Activated naive CD4-positive, alpha-beta T cell treated with anti-CD3 and anti-CD28 coated beads, Interleukin-2, amount 50 U/mL, for 24 hours (primary cell): ENCODE results near the gene ANGPTL8.
A peak's percentile ranks its signal among the peaks of the same experiment; 100 is the strongest.

Experiments
- H3K27ac Mint-ChIP-seq: one replicate; pipeline ENCODE4 v1.8.0; 2021; ENCODE audit warnings: mild to moderate bottlenecking, mixed read lengths
- H3K27me3 Mint-ChIP-seq: one replicate; pipeline ENCODE4 v1.8.0; 2021; ENCODE audit warnings: mixed read lengths
- H3K36me3 Mint-ChIP-seq: one replicate; pipeline ENCODE4 v1.8.0; 2021; ENCODE audit warnings: mixed read lengths
- H3K4me1 Mint-ChIP-seq: one replicate; pipeline ENCODE4 v1.8.0; 2021; ENCODE audit warnings: mixed read lengths
- H3K4me3 Mint-ChIP-seq: one replicate; pipeline ENCODE4 v1.8.0; 2021; ENCODE audit warnings: mild to moderate bottlenecking, mixed read lengths
- H3K9me3 Mint-ChIP-seq: one replicate; pipeline ENCODE4 v1.8.0; 2021; ENCODE audit warnings: mixed read lengths

ANGPTL8 gene

DNA sequence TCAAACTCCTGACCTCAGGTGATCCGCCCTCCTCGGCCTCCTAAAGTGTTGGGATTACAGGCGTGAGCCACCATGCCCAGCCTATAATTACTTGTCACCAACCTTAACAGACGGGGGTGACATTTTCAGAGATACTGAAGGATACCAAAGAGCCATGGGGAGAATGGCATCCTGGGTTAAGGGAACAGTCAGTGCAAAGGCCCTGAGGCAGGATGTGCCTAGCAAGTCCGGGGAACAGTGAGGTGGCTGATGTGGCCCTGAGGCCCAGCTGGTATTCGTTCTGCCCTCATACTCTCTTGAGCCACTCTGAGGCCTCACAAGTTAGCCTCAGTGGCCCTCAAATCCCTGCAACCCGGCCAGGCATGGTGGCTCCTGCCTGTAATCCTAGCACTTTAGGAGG, 15.0 kb upstream of the ANGPTL8 start:
- peaks cover 11% of the 10 kb centered on the region for H3K36me3 Mint-ChIP-seq
- H3K27me3 Mint-ChIP-seq, result peaks cover 7% of the 10 kb centered on the region
- peaks cover 5% of the 10 kb centered on the region for H3K9me3 Mint-ChIP-seq
- no peak overlapping the region for H3K27ac Mint-ChIP-seq
- H3K4me3 Mint-ChIP-seq, result no peak overlapping the region
- H3K4me1 Mint-ChIP-seq, result no peaks in the 10 kb centered on the region

DNA sequence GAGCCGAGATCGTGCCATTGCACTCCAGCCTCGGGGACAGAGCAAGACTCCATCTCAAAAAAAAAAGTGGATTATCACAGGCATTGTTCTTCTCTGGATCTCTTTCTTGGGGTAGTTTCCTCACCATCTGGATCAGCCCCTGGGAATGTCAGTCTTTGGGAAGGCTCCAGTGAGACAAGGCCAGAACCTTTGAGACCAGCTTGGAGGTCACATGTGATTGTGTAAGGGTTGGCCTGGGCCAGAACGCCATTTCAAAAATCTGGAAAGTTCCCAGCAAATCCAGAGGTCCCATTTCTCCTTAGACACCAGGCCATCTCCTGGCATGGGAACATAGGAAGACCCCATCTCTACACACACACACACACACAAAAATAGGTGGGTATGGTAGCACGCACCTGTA, 14.2 kb upstream of the ANGPTL8 start:
- Mint-ChIP-seq H3K27me3 (peaks cover 6% of the 10 kb centered on the region), H3K36me3 (peaks cover 11% of the 10 kb centered on the region)

DNA sequence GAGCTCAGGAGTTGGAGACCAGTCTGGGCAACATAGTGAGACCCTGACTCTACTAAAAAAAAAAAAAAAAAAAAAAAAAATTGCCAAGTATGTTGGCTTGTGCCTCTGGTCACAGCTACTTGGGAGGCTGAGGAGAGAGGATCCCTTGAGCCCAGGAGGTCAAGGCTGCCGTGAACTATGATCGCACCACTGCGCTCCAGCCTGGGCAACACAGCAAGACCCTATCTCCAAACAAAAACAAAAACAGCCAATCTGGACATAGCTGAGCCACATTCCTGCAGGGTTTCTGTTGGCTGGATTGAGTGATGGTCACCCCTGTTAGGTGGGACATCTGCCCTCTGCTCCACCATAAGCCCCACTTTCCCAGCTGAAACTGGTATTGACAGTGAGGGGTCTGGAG, 13.6 kb upstream of the ANGPTL8 start:
- H3K27ac Mint-ChIP-seq, result no peak overlapping the region
- H3K36me3 Mint-ChIP-seq, result peaks cover 7% of the 10 kb centered on the region
- H3K4me1 Mint-ChIP-seq, result no peaks in the 10 kb centered on the region
- no peaks in the 10 kb centered on the region for H3K9me3 Mint-ChIP-seq
- H3K27me3 Mint-ChIP-seq, result peaks cover 3% of the 10 kb centered on the region
- H3K4me3 Mint-ChIP-seq, result no peak overlapping the region

More for the DNA sequence above, 14.2 kb upstream of the ANGPTL8 start:
- Mint-ChIP-seq H3K4me3 (no peak overlapping the region), H3K27ac (peak overlapping the region; percentile 59), H3K4me1 (no peaks in the 10 kb centered on the region), H3K9me3 (peaks cover 5% of the 10 kb centered on the region)

DNA sequence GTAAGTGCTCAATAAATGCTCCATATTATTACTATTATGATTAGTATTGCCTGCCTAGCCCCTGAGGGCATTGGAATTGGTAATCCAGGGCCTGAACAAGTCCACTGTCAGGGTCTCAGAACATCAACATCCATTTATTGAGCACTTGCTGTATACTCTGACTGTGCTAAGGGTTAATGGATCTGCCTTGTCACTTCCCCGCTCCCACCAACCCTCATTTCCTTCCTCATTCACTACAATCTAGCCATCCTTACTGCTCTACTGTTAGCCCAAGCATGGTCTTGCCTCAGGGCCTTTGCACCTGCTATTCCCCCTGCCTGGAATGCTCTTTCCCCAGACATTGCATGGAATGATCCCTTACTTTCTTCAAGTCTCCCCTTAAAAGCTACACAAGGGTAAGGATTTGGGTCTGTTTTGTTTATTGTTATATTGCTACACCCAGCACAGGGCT, 12.7 kb upstream of the ANGPTL8 start:
- peaks cover 3% of the 10 kb centered on the region for H3K27me3 Mint-ChIP-seq
- H3K27ac Mint-ChIP-seq, result no peak overlapping the region
- H3K36me3 Mint-ChIP-seq, result no peaks in the 10 kb centered on the region
- H3K4me3 Mint-ChIP-seq, result no peak overlapping the region
- no peaks in the 10 kb centered on the region for H3K4me1 Mint-ChIP-seq
- H3K9me3 Mint-ChIP-seq, result no peaks in the 10 kb centered on the region

DNA sequence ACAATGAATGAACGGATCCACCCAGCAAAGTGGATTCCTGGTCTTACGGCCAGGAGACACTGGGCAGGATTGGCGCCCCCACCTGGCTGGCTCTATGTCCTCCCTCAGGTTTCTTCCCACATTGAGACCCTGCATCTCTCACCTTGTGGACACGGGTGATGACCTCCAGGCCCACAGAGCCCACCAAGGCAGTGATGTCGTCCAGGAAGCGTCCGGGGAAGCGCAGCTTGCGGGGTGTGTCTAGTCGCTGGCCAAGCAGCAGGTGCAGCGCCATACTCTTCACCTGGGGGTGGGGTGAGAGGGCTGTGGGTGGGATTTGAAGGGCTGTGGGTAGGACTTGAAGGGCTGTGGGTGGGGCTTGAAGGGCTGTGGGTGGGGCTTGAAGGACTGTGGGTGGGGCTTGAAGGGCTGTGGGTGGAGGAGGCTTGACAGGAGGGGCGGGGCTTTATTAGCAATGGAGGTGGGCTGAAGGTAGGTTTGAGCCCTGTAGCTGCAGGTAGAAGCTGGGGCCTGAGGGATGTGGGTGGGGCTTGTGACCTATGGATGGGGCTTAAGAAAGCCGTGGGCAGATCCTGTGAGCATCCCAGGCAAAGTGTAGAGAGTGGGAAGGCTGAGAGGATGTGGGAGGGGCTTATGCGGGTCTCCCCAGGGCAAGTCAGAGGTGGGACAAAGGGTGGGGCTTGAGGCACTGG, 12.1 kb upstream of the ANGPTL8 start:
- peaks cover 2% of the 10 kb centered on the region for H3K27me3 Mint-ChIP-seq
- no peak overlapping the region for H3K27ac Mint-ChIP-seq
- H3K9me3 Mint-ChIP-seq, result no peaks in the 10 kb centered on the region
- H3K4me3 Mint-ChIP-seq, result no peak overlapping the region
- no peaks in the 10 kb centered on the region for H3K36me3 Mint-ChIP-seq
- no peaks in the 10 kb centered on the region for H3K4me1 Mint-ChIP-seq

DNA sequence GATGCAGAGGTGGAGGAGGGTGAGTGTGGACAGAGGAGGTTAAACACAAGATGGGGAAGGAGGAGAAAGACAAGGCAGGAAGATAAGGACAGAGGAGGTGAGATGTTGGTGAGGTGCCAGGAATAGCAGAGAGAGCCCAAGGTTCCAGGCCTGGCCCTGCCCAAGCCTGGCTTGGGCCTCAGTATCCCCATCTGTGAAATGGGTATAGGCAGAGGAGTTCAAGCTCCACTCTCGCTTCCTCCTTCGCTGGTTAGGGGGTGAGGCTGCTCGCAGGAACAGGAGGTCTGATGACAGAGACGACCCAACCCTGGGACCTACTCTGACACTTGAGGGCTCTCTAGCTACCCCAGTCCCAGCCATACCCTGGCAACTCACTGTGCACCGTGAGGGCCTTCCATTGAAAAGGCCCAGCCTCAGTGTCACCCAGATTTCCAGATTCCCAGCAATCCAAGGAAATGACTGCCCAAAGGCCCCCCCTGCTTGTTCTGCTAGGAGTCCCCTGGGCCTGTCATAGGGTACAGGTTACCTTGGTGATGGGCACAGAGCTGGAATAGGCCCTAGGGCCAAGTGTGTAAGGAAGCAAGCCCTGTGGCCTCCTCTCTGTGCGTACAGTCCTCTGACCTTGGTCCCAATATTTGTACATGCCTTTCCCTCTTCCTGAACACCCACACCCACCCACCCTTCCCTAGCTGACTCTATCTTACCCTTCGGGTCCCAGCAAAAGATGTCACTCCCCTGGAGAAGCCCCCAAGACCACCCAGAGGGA, 8.6 kb upstream of the ANGPTL8 start:
- H3K4me3 Mint-ChIP-seq, result no peak overlapping the region
- no peaks in the 10 kb centered on the region for H3K4me1 Mint-ChIP-seq
- no peaks in the 10 kb centered on the region for H3K27me3 Mint-ChIP-seq
- H3K27ac Mint-ChIP-seq, result no peak overlapping the region
- no peaks in the 10 kb centered on the region for H3K36me3 Mint-ChIP-seq
- H3K9me3 Mint-ChIP-seq, result no peaks in the 10 kb centered on the region

DNA sequence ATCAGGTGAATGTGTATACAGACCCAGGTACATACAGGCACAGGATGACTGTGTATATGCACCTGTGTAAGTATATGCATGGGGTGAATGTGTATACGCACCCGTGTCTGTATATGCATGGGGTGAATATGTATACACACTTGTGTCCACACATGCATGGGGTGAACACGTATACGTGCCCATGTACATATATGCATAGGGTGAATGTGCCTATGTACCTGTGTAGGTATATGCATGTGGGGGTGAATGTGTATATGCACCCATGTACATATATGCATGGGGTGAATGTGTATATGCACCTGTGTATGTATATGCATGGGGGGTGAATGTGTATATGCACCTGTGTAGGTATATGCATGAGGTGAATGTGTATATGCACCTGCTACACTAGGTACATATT, 6.9 kb upstream of the ANGPTL8 start:
- Mint-ChIP-seq H3K4me1 (no peaks in the 10 kb centered on the region), H3K27ac (no peak overlapping the region), H3K27me3 (no peaks in the 10 kb centered on the region), H3K36me3 (no peaks in the 10 kb centered on the region), H3K9me3 (no peaks in the 10 kb centered on the region), H3K4me3 (no peak overlapping the region)

DNA sequence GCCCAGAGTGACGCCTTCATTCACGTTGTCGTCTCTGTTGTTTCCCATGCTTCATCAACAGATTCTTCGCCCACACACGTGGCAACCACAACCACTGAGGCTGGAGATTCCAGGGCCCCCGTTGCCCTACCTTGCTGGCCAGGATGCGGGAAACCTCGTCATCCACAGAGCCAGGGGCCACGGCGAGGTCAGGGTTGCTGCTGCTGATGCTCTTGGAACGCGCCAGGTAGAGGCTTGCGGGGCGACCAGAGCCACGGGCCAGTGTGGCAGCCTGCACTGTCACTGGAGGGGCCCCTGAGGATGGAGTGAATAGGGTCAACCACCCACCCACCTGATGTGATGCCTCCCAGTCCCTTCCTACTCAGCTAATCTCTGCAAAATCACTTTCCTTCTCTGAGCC, 6.3 kb upstream of the ANGPTL8 start:
- H3K4me1 Mint-ChIP-seq, result no peaks in the 10 kb centered on the region
- H3K4me3 Mint-ChIP-seq, result no peak overlapping the region
- no peaks in the 10 kb centered on the region for H3K27me3 Mint-ChIP-seq
- H3K36me3 Mint-ChIP-seq, result no peaks in the 10 kb centered on the region
- no peaks in the 10 kb centered on the region for H3K9me3 Mint-ChIP-seq
- H3K27ac Mint-ChIP-seq, result no peak overlapping the region

DNA sequence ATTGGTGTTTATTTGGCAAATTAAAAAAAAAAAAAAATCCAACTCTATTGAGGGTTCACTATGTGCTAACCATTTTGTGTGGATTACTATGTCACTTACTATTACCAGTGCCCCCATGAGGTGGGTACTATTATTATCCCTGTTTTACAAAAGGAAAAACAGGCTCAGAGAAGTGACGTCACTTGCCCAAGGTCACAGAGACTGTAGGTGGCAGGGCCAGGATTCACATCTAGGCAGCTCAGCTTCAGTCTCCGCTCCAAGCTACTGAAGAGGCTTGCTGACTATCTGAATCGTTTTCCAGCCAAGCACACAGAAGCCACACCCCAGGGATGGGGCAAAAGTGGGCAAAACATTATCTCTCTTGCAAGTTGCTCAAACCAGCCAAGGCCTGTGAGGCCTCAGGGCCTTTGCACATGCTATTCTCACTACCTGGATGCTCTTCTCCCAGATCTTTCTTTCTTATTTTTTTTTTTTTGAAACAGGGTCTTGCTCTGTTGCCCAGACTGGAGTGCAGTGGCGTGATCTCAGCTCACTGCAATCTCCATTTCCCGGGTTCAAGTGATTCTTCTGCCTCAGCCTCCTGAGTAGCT, 4.8 kb upstream of the ANGPTL8 start:
- Mint-ChIP-seq H3K36me3 (peaks cover 1% of the 10 kb centered on the region), H3K9me3 (no peaks in the 10 kb centered on the region), H3K4me3 (no peak overlapping the region), H3K4me1 (no peaks in the 10 kb centered on the region), H3K27me3 (no peaks in the 10 kb centered on the region), H3K27ac (no peak overlapping the region)

DNA sequence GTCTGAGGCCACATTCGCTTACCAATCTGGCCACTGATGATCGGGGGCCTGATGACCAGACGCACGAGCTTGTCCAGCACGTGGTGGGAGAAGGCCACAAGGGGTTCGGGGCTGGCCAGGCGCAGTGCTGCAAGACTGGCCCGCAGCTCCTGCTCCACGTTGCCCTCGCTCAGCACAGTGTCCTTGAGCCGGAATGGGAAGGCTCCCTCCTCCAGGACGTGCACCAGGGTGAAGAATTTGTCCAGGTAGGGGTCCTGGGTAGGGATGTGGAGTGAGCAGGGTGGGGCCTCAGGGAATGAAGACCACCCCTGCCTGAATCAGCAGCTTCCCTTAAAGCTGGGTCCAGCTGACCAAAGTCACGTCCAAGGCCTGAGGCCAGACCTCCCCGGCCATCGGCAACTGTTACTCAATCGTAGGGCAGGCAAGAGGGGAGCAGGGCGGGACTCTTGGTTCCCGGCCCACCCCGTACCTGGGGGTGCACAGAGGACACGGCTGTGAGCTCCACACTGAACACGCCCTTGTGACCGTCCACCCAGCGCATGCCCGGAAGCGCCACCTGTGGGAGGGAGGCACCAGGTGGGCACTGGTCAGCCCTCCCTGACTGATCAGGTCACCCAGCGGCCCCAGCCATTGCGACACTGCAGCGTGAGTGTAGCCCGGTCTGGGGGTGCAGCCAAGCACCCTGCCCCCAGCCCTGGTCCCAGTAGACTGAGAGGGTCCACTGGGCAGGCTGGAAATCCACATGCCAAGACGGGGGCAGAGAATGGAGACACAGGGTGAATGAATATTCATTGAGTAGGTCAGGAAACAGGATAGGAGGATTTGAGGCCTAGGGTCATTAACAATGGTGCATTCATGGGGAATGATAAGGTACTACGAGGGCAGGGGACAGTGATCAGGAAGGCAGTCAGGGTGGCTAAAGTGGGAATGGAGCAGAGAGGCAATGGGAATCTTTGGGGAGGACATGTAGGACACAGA, 2.8 kb upstream of the ANGPTL8 start:
- H3K4me3 Mint-ChIP-seq, result no peak overlapping the region
- no peak overlapping the region for H3K27ac Mint-ChIP-seq
- H3K9me3 Mint-ChIP-seq, result no peaks in the 10 kb centered on the region
- peaks cover 1% of the 10 kb centered on the region for H3K36me3 Mint-ChIP-seq
- no peaks in the 10 kb centered on the region for H3K4me1 Mint-ChIP-seq
- no peaks in the 10 kb centered on the region for H3K27me3 Mint-ChIP-seq

DNA sequence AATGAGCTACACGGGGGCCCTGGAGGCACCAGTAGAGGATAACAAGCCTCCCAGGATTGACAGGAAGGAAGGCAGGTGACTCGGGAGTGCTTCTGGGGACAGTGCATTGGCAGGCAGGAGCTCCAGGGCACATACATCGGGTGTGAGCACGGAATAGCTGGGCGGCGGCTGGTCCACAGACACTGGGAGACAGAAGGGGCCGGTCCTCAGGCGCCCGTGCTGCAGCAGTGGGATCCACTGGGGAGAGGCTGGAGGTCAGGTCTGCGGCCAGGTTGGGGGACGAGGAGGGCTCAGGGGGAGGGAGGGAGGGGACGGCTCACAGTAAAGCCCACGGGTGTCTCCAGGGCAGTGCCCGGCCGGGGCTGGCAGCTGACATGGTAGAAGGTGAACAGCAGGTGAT, 2.1 kb upstream of the ANGPTL8 start:
- no peaks in the 10 kb centered on the region for H3K9me3 Mint-ChIP-seq
- H3K4me3 Mint-ChIP-seq, result no peak overlapping the region
- no peak overlapping the region for H3K27ac Mint-ChIP-seq
- peaks cover 1% of the 10 kb centered on the region for H3K36me3 Mint-ChIP-seq
- H3K4me1 Mint-ChIP-seq, result no peaks in the 10 kb centered on the region
- H3K27me3 Mint-ChIP-seq, result no peaks in the 10 kb centered on the region

DNA sequence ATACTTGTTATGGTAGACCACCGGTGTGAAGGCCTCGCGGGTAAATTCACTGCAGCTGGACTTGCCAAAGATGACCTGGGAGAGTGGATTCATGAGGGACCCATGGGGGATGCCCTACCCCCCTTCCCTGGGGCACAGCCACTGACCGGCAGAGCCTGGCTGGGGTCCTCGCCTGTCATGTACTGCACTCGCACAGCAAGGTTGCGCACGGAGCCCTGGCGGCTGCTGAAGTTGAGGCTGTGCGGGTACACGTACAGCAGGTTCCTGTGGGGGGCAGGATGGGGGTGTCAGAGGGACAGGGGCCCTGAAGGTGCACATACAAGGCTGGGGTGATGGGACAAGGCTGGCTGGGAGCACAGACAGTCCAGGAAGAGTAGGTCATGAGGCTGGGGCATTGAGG, 1.4 kb upstream of the ANGPTL8 start:
- no peaks in the 10 kb centered on the region for H3K4me1 Mint-ChIP-seq
- H3K27me3 Mint-ChIP-seq, result peaks cover 2% of the 10 kb centered on the region
- no peak overlapping the region for H3K4me3 Mint-ChIP-seq
- H3K36me3 Mint-ChIP-seq, result peaks cover 1% of the 10 kb centered on the region
- no peak overlapping the region for H3K27ac Mint-ChIP-seq
- no peaks in the 10 kb centered on the region for H3K9me3 Mint-ChIP-seq

DNA sequence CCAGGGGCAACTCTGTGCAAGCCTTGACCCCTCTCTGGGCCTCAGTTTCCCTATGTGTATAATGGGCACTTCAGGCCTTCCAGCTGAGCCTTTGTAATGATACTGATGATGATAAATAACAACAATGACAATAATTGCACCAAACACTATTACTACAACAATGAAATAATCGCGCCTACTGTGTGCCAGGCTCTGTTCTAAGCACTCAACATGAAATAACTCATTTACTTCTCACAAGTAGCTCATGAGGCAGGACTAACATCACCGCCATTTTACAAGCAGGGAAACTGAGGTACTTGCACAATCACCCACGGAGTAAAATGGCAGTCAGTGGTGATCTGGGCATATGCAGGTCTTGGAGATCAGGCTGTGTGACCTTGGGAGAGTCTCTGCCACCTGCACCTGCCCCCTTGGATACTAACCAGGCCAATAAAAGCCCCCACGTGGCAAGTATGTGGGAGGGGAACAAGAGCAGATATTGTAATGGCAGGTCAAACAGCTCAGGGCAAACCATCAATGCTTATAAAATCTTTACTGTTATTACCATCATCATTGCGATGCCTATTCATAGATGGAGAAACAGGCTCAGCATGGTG, 540 bp upstream of the ANGPTL8 start:
- H3K9me3 Mint-ChIP-seq, result no peaks in the 10 kb centered on the region
- H3K4me3 Mint-ChIP-seq, result no peak overlapping the region
- peaks cover 1% of the 10 kb centered on the region for H3K36me3 Mint-ChIP-seq
- H3K27ac Mint-ChIP-seq, result no peak overlapping the region
- H3K4me1 Mint-ChIP-seq, result peaks cover 4% of the 10 kb centered on the region
- H3K27me3 Mint-ChIP-seq, result peaks cover 2% of the 10 kb centered on the region

DNA sequence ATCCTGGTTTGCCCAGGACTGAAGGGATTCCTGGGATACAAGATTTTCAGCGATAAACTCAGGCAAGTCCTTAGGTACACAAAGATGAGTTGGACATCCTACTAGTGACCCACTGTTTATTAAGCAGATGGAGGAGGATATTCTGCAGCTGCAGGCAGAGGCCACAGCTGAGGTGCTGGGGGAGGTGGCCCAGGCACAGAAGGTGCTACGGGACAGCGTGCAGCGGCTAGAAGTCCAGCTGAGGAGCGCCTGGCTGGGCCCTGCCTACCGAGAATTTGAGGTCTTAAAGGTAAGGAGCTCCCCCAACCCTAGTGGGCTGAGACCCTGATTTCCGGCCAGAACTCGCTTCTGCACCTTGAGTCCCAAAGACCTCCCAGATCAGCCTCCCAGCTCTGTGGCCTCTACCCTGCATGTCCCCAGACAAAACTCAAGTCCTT, 607 bp downstream of the ANGPTL8 start:
- peaks cover 6% of the 10 kb centered on the region for H3K4me1 Mint-ChIP-seq
- H3K27me3 Mint-ChIP-seq, result peaks cover 2% of the 10 kb centered on the region
- no peaks in the 10 kb centered on the region for H3K9me3 Mint-ChIP-seq
- H3K27ac Mint-ChIP-seq, result no peak overlapping the region
- no peak overlapping the region for H3K4me3 Mint-ChIP-seq
- peaks cover 1% of the 10 kb centered on the region for H3K36me3 Mint-ChIP-seq

DNA sequence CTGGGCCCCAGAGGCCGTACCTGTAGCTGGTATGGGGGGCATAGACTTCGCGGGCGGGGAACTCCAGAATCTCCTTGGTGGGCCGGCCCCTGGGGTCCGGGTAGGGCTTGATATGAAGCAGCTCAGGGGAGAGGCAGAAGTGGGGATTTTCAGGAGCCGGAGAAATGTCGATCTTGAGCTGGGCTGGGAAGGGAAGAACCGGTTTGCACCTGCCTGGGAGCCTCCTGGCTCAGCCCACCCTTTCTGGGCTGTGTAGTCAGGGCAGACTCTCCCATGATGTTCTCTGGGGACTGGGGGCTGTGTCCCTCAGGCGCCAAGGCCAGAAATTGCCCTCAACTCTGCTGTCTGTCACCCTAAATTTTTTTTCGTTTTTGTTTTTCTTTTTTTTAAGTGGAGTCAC, 2.6 kb downstream of the ANGPTL8 start:
- Mint-ChIP-seq H3K27me3 (peaks cover 6% of the 10 kb centered on the region), H3K36me3 (peaks cover 1% of the 10 kb centered on the region), H3K4me1 (peaks cover 6% of the 10 kb centered on the region), H3K4me3 (no peak overlapping the region), H3K27ac (no peak overlapping the region), H3K9me3 (no peaks in the 10 kb centered on the region)
